Vagina (tissue), 2 donors: Measurements from ENCODE around the gene ZCCHC2. TPM values are rescaled to one million over a fixed set of nuclear protein-coding genes. Genes with fewer than 3 reads are reported as not detected.
A peak's percentile ranks its signal among the peaks of the same experiment; 100 is the strongest.

Experiments
- DNase-seq, 2 donors: peaks; one replicate each; pipeline ENCODE4 v3.0.0-alpha.2; 2017; ENCODE audit errors: extremely low spot score in 2 of 2
- H3K27ac ChIP-seq: fragments of 200-600 bp; sonication (generic); one replicate; pipeline ENCODE4 v1.5.1; 2019
- H3K27me3 ChIP-seq: fragments of 200-600 bp; sonication (generic); one replicate; pipeline ENCODE4 v1.5.1; 2019
- H3K36me3 ChIP-seq, 2 donors: fragments of 200-600 bp; sonication (generic); one replicate each; pipeline ENCODE4 v1.5.1; 2017 to 2019
- H3K4me1 ChIP-seq: fragments of 200-600 bp; sonication (generic); one replicate; pipeline ENCODE4 v1.5.1; 2019
- H3K4me3 ChIP-seq, 2 donors: fragments of 200-600 bp; sonication (generic); 1 replicate in 1 of 2; 2 replicates in 1 of 2; pipeline ENCODE4 v1.5.1; 2016 to 2019
- H3K9me3 ChIP-seq: fragments of 200-600 bp; sonication (generic); one replicate; pipeline ENCODE4 v1.5.1; 2019
- CTCF ChIP-seq, 3 experiments: fragments of 450-650 bp in 2 of 3; fragments of 200-600 bp in 1 of 3; sonication (generic) in 1 of 3; IDR thresholded peaks; one replicate each; pipeline ENCODE4 v1.5.1; 2017 to 2019; ENCODE audit warnings: antibody characterized with exemption in 3 of 3, mild to moderate bottlenecking in 2 of 3, moderate library complexity in 2 of 3
- POLR2A ChIP-seq, 2 donors: fragments of 450-650 bp; IDR thresholded peaks; one replicate each; pipeline ENCODE4 v1.6.1; 2017; ENCODE audit warnings: antibody characterized with exemption in 2 of 2, mild to moderate bottlenecking in 2 of 2, moderate library complexity in 2 of 2
- POLR2AphosphoS5 ChIP-seq, 2 donors: sonication (generic); formaldehyde crosslinking; IDR thresholded peaks; one replicate each; pipeline ENCODE4 v1.9.0; 2017; ENCODE audit warnings: antibody characterized with exemption in 2 of 2, mild to moderate bottlenecking in 2 of 2, low read depth in 1 of 2; ENCODE audit not compliant: insufficient read depth in 1 of 2
- intact Hi-C: fragments of 100-400 bp; cut with DNase I; formaldehyde crosslinking; loops from one replicate; pipeline ENCODE4 v1.15.1; 2023
- total RNA-seq: library from RNA; depleted of rRNA; stranded (reverse); fragments of >200 nt; gene quantifications from one replicate; pipeline ENCODE4 v1.2.3, GENCODE V29; 2016

ZCCHC2 gene
- total RNA-seq, 1 donor from 2014 or later, result 30.4 TPM

- no peak for DNase-seq
- H3K4me1 ChIP-seq, result no peaks in the 10 kb centered on the region
- H3K27ac ChIP-seq, result no peak overlapping the region
- H3K27me3 ChIP-seq, result no peaks in the 10 kb centered on the region
- H3K4me3 ChIP-seq, result no peak overlapping the region
- TF ChIP-seq POLR2AphosphoS5 (IDR thresholded peaks at IDR 0.05; ENCODE audit: insufficient read depth in 1 of 2, low read depth in 1 of 2) (no peak), POLR2A (IDR thresholded peaks at IDR 0.05) (no peak), CTCF (IDR thresholded peaks at IDR 0.05) (no peak)
- intact Hi-C loops, result no loop called here
- H3K9me3 ChIP-seq, result no peaks in the 10 kb centered on the region
- H3K36me3 ChIP-seq, result no peaks in the 10 kb centered on the region
These were observed 95.2 kb downstream of the ZCCHC2 start for GRCh38 chr18:62617793-62618591.

GRCh38 chr18:62618735-62619134, 95.9 kb downstream of the ZCCHC2 start:
- Histone ChIP-seq H3K27ac (no peak overlapping the region), H3K27me3 (no peaks in the 10 kb centered on the region), H3K9me3 (no peaks in the 10 kb centered on the region), H3K4me1 (no peaks in the 10 kb centered on the region), H3K4me3 (no peak overlapping the region), H3K36me3 (no peaks in the 10 kb centered on the region)
- no peak for TF ChIP-seq POLR2A (IDR thresholded peaks at IDR 0.05)
- no peak for TF ChIP-seq POLR2AphosphoS5 (IDR thresholded peaks at IDR 0.05; ENCODE audit: insufficient read depth in 1 of 2, low read depth in 1 of 2)
- no peak for TF ChIP-seq CTCF (IDR thresholded peaks at IDR 0.05)
- no peak for DNase-seq
- intact Hi-C loops, result no loop called here

- H3K36me3 ChIP-seq, result no peaks in the 10 kb centered on the region
- peaks cover 8% of the 10 kb centered on the region for H3K4me1 ChIP-seq
- DNase-seq, result no peak
- H3K4me3 ChIP-seq, result no peak overlapping the region
- TF ChIP-seq CTCF (IDR thresholded peaks at IDR 0.05) (no peak), POLR2A (IDR thresholded peaks at IDR 0.05) (no peak), POLR2AphosphoS5 (IDR thresholded peaks at IDR 0.05; ENCODE audit: insufficient read depth in 1 of 2, low read depth in 1 of 2) (peak; percentile 19 to 39)
- intact Hi-C loops, result no loop called here
- peak overlapping the region; percentile 14 for H3K27ac ChIP-seq
- no peaks in the 10 kb centered on the region for H3K27me3 ChIP-seq
- no peaks in the 10 kb centered on the region for H3K9me3 ChIP-seq
These were observed 98.7 kb downstream of the ZCCHC2 start for GRCh38 chr18:62621546-62621945.

GRCh38 chr18:62625019-62625418, 102.2 kb downstream of the ZCCHC2 start:
- intact Hi-C loops, result no loop called here
- Histone ChIP-seq H3K36me3 (no peaks in the 10 kb centered on the region), H3K9me3 (no peaks in the 10 kb centered on the region), H3K27ac (no peak overlapping the region), H3K4me1 (peaks cover 8% of the 10 kb centered on the region), H3K27me3 (no peaks in the 10 kb centered on the region), H3K4me3 (no peak overlapping the region)
- peak in 1 of 2 donors; percentile 12 for TF ChIP-seq POLR2AphosphoS5 (IDR thresholded peaks at IDR 0.05; ENCODE audit: insufficient read depth in 1 of 2, low read depth in 1 of 2)
- TF ChIP-seq POLR2A (IDR thresholded peaks at IDR 0.05), result no peak
- TF ChIP-seq CTCF (IDR thresholded peaks at IDR 0.05), result no peak
- no peak for DNase-seq

Other genes with a start within 250 kb of the ZCCHC2 start
- gene TNFRSF11A, start 197.7 kb upstream of the ZCCHC2 start, total RNA-seq, result 3.9 TPM
- gene PHLPP1, start 192.5 kb downstream of the ZCCHC2 start, total RNA-seq, result 20.6 TPM